ENCODE results near the gene CDH20.

Gene CDH20

DNA sequence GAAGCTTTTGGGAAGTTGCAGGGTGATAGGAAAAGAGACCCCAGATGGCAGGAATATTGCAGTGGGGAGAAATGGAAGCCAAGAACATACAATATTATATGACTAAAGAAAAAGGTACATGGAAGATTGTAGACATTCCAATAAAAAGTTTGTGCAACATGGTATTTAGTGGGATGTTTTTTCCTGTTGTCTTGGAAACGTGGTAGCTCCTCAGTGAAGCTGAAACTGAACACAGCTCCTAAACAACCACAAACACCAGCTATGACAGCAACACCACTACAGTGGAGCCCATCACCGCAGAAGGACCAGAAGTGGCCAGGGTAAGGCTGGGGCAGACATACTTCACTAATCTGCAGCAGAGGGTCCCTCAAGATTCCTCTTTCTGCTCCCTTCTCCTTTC lies 246.8 kb downstream of the CDH20 start:
- Histone ChIP-seq H2AFZ (ENCODE audit: low read depth, low read length) (no peak overlapping the region), H3K9me3 (ENCODE audit: low read length) (no peaks in the 10 kb centered on the region), H3K4me1 (ENCODE audit: insufficient read depth, low read length) (peaks cover 5% of the 10 kb centered on the region), H3K4me3 (ENCODE audit: low read length) (no peak overlapping the region), H3K36me3 (ENCODE audit: insufficient read depth, low read length) (no peaks in the 10 kb centered on the region), H3K27me3 (ENCODE audit: insufficient read depth, low read length) (no peaks in the 10 kb centered on the region)

DNA sequence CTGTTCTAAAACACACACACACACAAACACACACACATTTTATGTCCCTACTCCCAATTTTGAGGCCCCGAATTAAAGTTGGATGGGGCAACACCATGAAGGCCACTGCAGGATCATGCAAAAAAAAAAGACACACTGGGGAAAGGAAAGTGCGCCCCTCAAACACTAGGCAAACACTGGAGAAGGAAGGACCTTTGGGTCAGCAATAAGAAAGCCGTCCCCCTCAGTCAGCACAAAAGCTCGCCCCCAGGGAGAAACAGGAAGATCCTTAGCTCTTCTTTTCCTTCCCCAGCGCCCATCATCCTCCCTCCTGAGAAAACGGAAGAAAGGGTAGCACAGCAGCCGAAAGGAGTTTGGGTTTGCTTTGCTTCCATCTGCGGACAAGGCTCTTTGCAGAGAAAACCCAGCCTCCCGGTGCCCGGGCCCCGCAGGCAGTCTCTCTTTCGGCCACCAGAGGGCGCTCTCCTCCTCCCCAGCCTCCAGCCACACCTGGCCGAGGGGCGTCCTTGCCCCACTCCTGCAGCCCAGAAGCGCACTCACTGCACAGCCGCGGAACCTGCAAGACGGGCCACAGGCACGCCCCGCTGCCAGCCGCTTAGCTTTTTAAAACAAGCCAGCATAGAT lies 248.5 kb downstream of the CDH20 start:
- H3K27me3 ChIP-seq (ENCODE audit: insufficient read depth, low read length), result no peaks in the 10 kb centered on the region
- no peaks in the 10 kb centered on the region for H3K9me3 ChIP-seq (ENCODE audit: low read length)
- no peaks in the 10 kb centered on the region for H3K36me3 ChIP-seq (ENCODE audit: insufficient read depth, low read length)
- H2AFZ ChIP-seq (ENCODE audit: low read depth, low read length), result peak overlapping the region; percentile 66
- peak overlapping the region; percentile 35 for H3K4me3 ChIP-seq (ENCODE audit: low read length)
- H3K4me1 ChIP-seq (ENCODE audit: insufficient read depth, low read length), result peaks cover 5% of the 10 kb centered on the region

- Histone ChIP-seq H3K4me3 (ENCODE audit: low read length) (no peak overlapping the region), H3K9me3 (ENCODE audit: low read length) (no peaks in the 10 kb centered on the region), H3K27me3 (ENCODE audit: insufficient read depth, low read length) (no peaks in the 10 kb centered on the region)
Observed at GRCh38 chr18:61582202-61582710, 249.0 kb downstream of the CDH20 start.

GRCh38 chr18:61583548-61583947 lies 250.3 kb downstream of the CDH20 start:
- Histone ChIP-seq H3K27me3 (ENCODE audit: insufficient read depth, low read length) (no peaks in the 10 kb centered on the region), H3K4me1 (ENCODE audit: insufficient read depth, low read length) (peaks cover 5% of the 10 kb centered on the region), H3K4me3 (ENCODE audit: low read length) (no peak overlapping the region), H3K36me3 (ENCODE audit: insufficient read depth, low read length) (no peaks in the 10 kb centered on the region), H2AFZ (ENCODE audit: low read depth, low read length) (no peak overlapping the region), H3K9me3 (ENCODE audit: low read length) (no peaks in the 10 kb centered on the region)

More at GRCh38 chr18:61582202-61582710, 249.0 kb downstream of the CDH20 start:
- Histone ChIP-seq H2AFZ (ENCODE audit: low read depth, low read length) (peak overlapping the region; percentile 66), H3K4me1 (ENCODE audit: insufficient read depth, low read length) (peaks cover 5% of the 10 kb centered on the region), H3K36me3 (ENCODE audit: insufficient read depth, low read length) (no peaks in the 10 kb centered on the region)

GRCh38 chr18:61587865-61588264 lies 254.6 kb downstream of the CDH20 start:
- no peaks in the 10 kb centered on the region for H3K36me3 ChIP-seq (ENCODE audit: insufficient read depth, low read length)
- H3K27me3 ChIP-seq (ENCODE audit: insufficient read depth, low read length), result no peaks in the 10 kb centered on the region
- H2AFZ ChIP-seq (ENCODE audit: low read depth, low read length), result no peak overlapping the region
- no peaks in the 10 kb centered on the region for H3K4me1 ChIP-seq (ENCODE audit: insufficient read depth, low read length)
- H3K9me3 ChIP-seq (ENCODE audit: low read length), result no peaks in the 10 kb centered on the region
- no peak overlapping the region for H3K4me3 ChIP-seq (ENCODE audit: low read length)

DNA sequence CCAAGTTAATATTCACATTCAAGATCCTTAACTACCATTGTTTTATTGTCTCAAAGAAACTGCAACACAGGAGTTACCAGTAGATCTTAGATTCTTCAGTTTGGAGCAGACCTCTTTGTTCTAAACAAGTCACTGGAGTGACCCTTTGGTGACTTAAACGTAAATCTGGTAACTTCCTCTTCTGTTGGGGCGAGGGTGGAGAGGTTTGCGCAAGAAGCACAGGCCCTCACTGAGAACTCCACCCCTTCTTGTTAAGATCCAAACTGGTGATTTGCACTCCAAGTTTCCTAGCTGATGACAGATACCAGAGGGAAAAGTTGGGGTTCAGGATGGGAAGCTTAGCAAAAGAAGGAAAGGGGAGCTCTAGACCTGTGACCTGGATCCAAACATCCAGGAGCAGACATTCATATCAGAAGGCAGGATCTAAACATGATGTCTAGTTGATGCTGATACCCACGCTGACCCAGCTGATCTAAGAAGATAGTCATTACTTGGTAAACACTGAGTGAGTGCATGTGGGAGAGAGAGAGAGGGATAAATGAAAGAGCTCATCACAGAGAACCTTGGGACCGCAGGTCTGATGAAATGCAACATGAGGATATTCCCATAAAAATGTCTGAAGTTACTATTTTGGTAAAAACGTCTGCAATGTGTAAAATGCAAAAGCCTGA lies 256.0 kb downstream of the CDH20 start:
- Histone ChIP-seq H3K36me3 (ENCODE audit: insufficient read depth, low read length) (no peaks in the 10 kb centered on the region), H3K4me3 (ENCODE audit: low read length) (no peak overlapping the region), H3K27me3 (ENCODE audit: insufficient read depth, low read length) (no peaks in the 10 kb centered on the region), H3K9me3 (ENCODE audit: low read length) (no peaks in the 10 kb centered on the region), H2AFZ (ENCODE audit: low read depth, low read length) (no peak overlapping the region), H3K4me1 (ENCODE audit: insufficient read depth, low read length) (no peaks in the 10 kb centered on the region)

DNA sequence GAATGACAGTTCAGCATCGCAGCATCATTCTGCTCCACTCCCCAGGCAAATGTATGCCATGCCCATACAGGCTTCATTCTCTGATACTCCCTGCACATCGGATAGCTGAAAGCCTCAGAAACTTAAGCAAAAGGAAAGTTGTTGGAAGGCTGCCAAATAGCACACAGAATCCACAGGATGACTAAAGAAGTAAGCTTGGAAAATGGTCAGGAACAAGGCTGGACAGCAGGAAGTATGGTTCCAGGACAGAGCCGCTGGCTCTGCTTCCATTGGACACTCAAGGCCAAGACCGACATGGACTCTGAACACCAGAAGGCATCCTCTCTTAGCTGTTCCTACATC lies 256.5 kb downstream of the CDH20 start:
- Histone ChIP-seq H3K4me3 (ENCODE audit: low read length) (no peak overlapping the region), H3K36me3 (ENCODE audit: insufficient read depth, low read length) (no peaks in the 10 kb centered on the region), H2AFZ (ENCODE audit: low read depth, low read length) (no peak overlapping the region), H3K9me3 (ENCODE audit: low read length) (no peaks in the 10 kb centered on the region), H3K27me3 (ENCODE audit: insufficient read depth, low read length) (no peaks in the 10 kb centered on the region), H3K4me1 (ENCODE audit: insufficient read depth, low read length) (no peaks in the 10 kb centered on the region)

GRCh38 chr18:61591253-61591652 lies 258.0 kb downstream of the CDH20 start:
- no peak overlapping the region for H2AFZ ChIP-seq (ENCODE audit: low read depth, low read length)
- H3K27me3 ChIP-seq (ENCODE audit: insufficient read depth, low read length), result no peaks in the 10 kb centered on the region
- no peaks in the 10 kb centered on the region for H3K9me3 ChIP-seq (ENCODE audit: low read length)
- no peak overlapping the region for H3K4me3 ChIP-seq (ENCODE audit: low read length)
- no peaks in the 10 kb centered on the region for H3K36me3 ChIP-seq (ENCODE audit: insufficient read depth, low read length)
- no peaks in the 10 kb centered on the region for H3K4me1 ChIP-seq (ENCODE audit: insufficient read depth, low read length)

GRCh38 chr18:61595615-61596251 lies 262.5 kb downstream of the CDH20 start:
- no peaks in the 10 kb centered on the region for H3K9me3 ChIP-seq (ENCODE audit: low read length)
- no peak overlapping the region for H2AFZ ChIP-seq (ENCODE audit: low read depth, low read length)
- H3K4me1 ChIP-seq (ENCODE audit: insufficient read depth, low read length), result no peaks in the 10 kb centered on the region
- H3K4me3 ChIP-seq (ENCODE audit: low read length), result no peak overlapping the region
- H3K36me3 ChIP-seq (ENCODE audit: insufficient read depth, low read length), result no peaks in the 10 kb centered on the region
- no peaks in the 10 kb centered on the region for H3K27me3 ChIP-seq (ENCODE audit: insufficient read depth, low read length)

DNA sequence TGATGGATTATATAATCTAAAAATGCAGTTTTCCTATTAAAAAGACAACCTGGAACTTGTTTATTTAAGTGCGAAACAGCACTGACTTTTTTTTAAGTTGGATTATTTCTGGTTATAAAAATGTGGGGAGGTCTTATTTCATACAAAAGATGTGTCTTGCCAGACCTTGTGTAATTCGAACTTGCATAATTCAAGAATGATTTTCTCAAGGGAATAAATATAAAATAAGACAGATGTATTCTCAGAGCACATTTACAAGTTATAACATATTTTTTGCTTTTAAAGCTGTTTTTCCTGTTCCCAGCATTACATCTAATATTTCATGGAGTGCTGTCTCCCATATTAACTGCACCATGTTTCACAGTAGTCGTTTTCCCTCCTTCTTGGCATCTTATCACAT lies 263.1 kb downstream of the CDH20 start:
- Histone ChIP-seq H3K4me3 (ENCODE audit: low read length) (no peak overlapping the region), H3K4me1 (ENCODE audit: insufficient read depth, low read length) (no peaks in the 10 kb centered on the region), H3K36me3 (ENCODE audit: insufficient read depth, low read length) (no peaks in the 10 kb centered on the region), H3K9me3 (ENCODE audit: low read length) (no peaks in the 10 kb centered on the region), H3K27me3 (ENCODE audit: insufficient read depth, low read length) (no peaks in the 10 kb centered on the region), H2AFZ (ENCODE audit: low read depth, low read length) (no peak overlapping the region)

DNA sequence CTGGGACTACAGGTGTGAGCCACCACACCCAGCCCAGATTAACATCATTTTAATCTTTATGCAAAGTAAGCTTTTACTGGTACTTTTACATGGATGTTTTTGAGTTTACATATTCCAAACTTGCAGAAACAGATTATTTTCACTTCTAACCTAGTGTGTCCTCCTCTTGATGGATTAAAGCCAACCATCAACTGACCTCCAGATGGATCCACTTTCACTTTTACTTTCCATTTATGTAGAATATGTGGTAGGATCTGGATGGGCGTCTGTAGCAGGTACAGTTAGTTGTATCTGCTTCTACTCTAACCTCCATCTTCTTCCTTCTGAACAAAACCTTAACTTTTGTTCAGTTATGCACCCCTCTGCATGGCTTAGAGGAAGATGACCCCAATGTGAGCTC lies 264.1 kb downstream of the CDH20 start:
- Histone ChIP-seq H3K4me3 (ENCODE audit: low read length) (no peak overlapping the region), H3K36me3 (ENCODE audit: insufficient read depth, low read length) (no peaks in the 10 kb centered on the region), H2AFZ (ENCODE audit: low read depth, low read length) (no peak overlapping the region), H3K4me1 (ENCODE audit: insufficient read depth, low read length) (no peaks in the 10 kb centered on the region), H3K9me3 (ENCODE audit: low read length) (no peaks in the 10 kb centered on the region), H3K27me3 (ENCODE audit: insufficient read depth, low read length) (no peaks in the 10 kb centered on the region)

DNA sequence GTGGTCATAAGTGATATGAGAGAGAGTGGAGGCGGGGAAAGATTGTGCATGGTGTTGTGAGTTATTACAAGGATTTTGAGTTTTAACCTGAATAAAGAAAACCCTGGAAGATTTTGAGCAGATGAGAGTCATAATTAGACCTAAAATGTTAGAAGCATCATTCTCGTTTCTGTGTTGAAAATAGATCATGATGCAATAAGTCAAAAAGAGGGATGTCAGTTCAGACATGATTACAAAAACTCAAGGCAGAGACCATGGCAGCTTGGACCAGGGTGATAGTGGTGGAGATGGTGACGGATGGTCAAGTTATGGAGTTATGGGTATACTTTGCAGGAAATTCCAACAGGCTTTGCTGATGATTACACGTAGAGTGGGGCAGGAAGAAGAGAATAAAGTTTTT lies 267.2 kb downstream of the CDH20 start:
- Histone ChIP-seq H3K4me1 (ENCODE audit: insufficient read depth, low read length) (no peaks in the 10 kb centered on the region), H2AFZ (ENCODE audit: low read depth, low read length) (no peak overlapping the region), H3K4me3 (ENCODE audit: low read length) (no peak overlapping the region), H3K36me3 (ENCODE audit: insufficient read depth, low read length) (no peaks in the 10 kb centered on the region), H3K27me3 (ENCODE audit: insufficient read depth, low read length) (no peaks in the 10 kb centered on the region), H3K9me3 (ENCODE audit: low read length) (no peaks in the 10 kb centered on the region)

DNA sequence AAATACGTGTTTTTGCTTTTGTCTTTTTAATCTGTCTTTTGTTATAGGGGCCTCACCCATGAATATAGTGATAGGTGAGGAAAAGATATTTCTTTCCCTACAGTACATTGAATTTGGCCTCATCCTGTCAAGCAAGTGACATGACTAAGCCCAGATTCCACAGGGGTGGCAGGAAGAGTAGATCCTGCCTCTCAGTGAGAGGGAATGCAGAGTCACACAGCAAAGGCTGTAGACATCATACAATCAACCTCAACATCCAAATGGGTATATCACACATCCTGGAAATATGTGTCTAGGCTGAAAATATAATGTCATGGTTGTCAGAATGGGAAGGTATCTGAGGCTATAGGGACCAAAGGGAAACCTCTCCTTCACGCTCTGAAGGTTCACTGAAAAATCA lies 269.6 kb downstream of the CDH20 start:
- no peak overlapping the region for H3K4me3 ChIP-seq (ENCODE audit: low read length)
- no peaks in the 10 kb centered on the region for H3K9me3 ChIP-seq (ENCODE audit: low read length)
- no peaks in the 10 kb centered on the region for H3K36me3 ChIP-seq (ENCODE audit: insufficient read depth, low read length)
- H3K27me3 ChIP-seq (ENCODE audit: insufficient read depth, low read length), result no peaks in the 10 kb centered on the region
- no peak overlapping the region for H2AFZ ChIP-seq (ENCODE audit: low read depth, low read length)
- H3K4me1 ChIP-seq (ENCODE audit: insufficient read depth, low read length), result peaks cover 12% of the 10 kb centered on the region
